SK-N-SH treated with all-trans-retinoic acid at 6 μM for 48 hours (cell line): ENCODE data around the gene AAGAB.

Source experiments
- ATAC-seq: fragments of 200-7000 bp; cut with Tn5 transposase; 3 replicates; pipeline ENCODE4 v1.9.1; 2020; ENCODE audit warnings: mild to moderate bottlenecking, moderate library complexity
- ARNTL ChIP-seq: fragments of 450-650 bp; formaldehyde crosslinking; IDR thresholded peaks from 2 replicates; pipeline ENCODE4 v1.5.0; 2020; ENCODE audit warnings: low read depth, mild to moderate bottlenecking, moderate library complexity, borderline replicate concordance
- BACH2 ChIP-seq: fragments of 250-450 bp; sonication (Bioruptor Pico); IDR thresholded peaks from 2 replicates; pipeline ENCODE4 v1.9.0; 2021; ENCODE audit warnings: mild to moderate bottlenecking, borderline replicate concordance
- CREB5 ChIP-seq: fragments of 250-450 bp; sonication (Bioruptor Pico); IDR thresholded peaks from 2 replicates; pipeline ENCODE4 v1.5.1; 2020; ENCODE audit warnings: low read depth, mild to moderate bottlenecking, moderate library complexity
- CSDC2 ChIP-seq: fragments of 250-450 bp; sonication (Bioruptor Pico); IDR thresholded peaks from 2 replicates; pipeline ENCODE4 v1.5.0; 2020; ENCODE audit warnings: mild to moderate bottlenecking, moderate library complexity
- ESRRG ChIP-seq: fragments of 250-450 bp; sonication (Bioruptor Pico); IDR thresholded peaks from 2 replicates; pipeline ENCODE4 v1.6.1; 2021; ENCODE audit warnings: mild to moderate bottlenecking
- GLIS3 ChIP-seq: fragments of 250-450 bp; sonication (Bioruptor Pico); IDR thresholded peaks from 2 replicates; pipeline ENCODE4 v1.5.0; 2020; ENCODE audit warnings: mild to moderate bottlenecking, moderate library complexity
- ISL1 ChIP-seq: fragments of 250-450 bp; sonication (Bioruptor Pico); IDR thresholded peaks from 2 replicates; pipeline ENCODE4 v2.1.2; 2022; ENCODE audit warnings: mild to moderate bottlenecking, moderate library complexity
- PPARA ChIP-seq: fragments of 250-450 bp; sonication (Bioruptor Pico); IDR thresholded peaks from 2 replicates; pipeline ENCODE4 v1.5.0; 2020; ENCODE audit warnings: mild to moderate bottlenecking, borderline replicate concordance
- RARB ChIP-seq: fragments of 250-450 bp; sonication (Bioruptor Pico); IDR thresholded peaks from 2 replicates; pipeline ENCODE4 v1.8.0; 2021; ENCODE audit warnings: mild to moderate bottlenecking, moderate library complexity
- SNAI2 ChIP-seq: fragments of 250-450 bp; sonication (Bioruptor Pico); IDR thresholded peaks from 2 replicates; pipeline ENCODE4 v1.5.0; 2020; ENCODE audit warnings: mild to moderate bottlenecking, moderate library complexity
- TCF4 ChIP-seq: fragments of 250-450 bp; sonication (Bioruptor Pico); IDR thresholded peaks from 2 replicates; pipeline ENCODE4 v1.8.0; 2021; ENCODE audit warnings: mild to moderate bottlenecking, moderate library complexity, borderline replicate concordance
- TOX ChIP-seq: fragments of 250-450 bp; sonication (Bioruptor Pico); IDR thresholded peaks from 2 replicates; pipeline ENCODE4 v1.8.0; 2021; ENCODE audit warnings: mild to moderate bottlenecking, moderate library complexity, borderline replicate concordance
- TSHZ2 ChIP-seq: fragments of 250-450 bp; sonication (Bioruptor Pico); IDR thresholded peaks from 2 replicates; pipeline ENCODE4 v1.5.0; 2020; ENCODE audit warnings: mild to moderate bottlenecking, moderate library complexity
- ZC3H10 ChIP-seq: fragments of 250-450 bp; sonication (Bioruptor Pico); IDR thresholded peaks from 2 replicates; pipeline ENCODE4 v1.5.1; 2021; ENCODE audit warnings: mild to moderate bottlenecking, moderate library complexity
- ZFP30 ChIP-seq: fragments of 450-650 bp; formaldehyde crosslinking; IDR thresholded peaks from 2 replicates; pipeline ENCODE4 v1.5.0; 2022; ENCODE audit warnings: mild to moderate bottlenecking, moderate library complexity
- ZNF565 ChIP-seq: fragments of 450-650 bp; formaldehyde crosslinking; conservative IDR thresholded peaks from 2 replicates; pipeline ENCODE4 v1.5.0; 2020; ENCODE audit warnings: low read depth, mild to moderate bottlenecking, moderate library complexity
- ZNF70 ChIP-seq: fragments of 450-650 bp; formaldehyde crosslinking; IDR thresholded peaks from 2 replicates; pipeline ENCODE4 v1.5.0; 2020; ENCODE audit warnings: mild to moderate bottlenecking, moderate library complexity
- ZNF8 ChIP-seq: fragments of 450-650 bp; formaldehyde crosslinking; IDR thresholded peaks from 2 replicates; pipeline ENCODE4 v1.5.0; 2020; ENCODE audit warnings: mild to moderate bottlenecking, moderate library complexity
- TF ChIP-seq, protein P1 (sequence below): fragments of 250-450 bp; sonication (Bioruptor Pico); IDR thresholded peaks from 2 replicates; pipeline ENCODE4 v1.8.0; 2020; ENCODE audit warnings: mild to moderate bottlenecking, moderate library complexity, borderline replicate concordance
- TF ChIP-seq, protein P2 (sequence below): fragments of 250-450 bp; sonication (Bioruptor Pico); IDR thresholded peaks from 2 replicates; pipeline ENCODE4 v1.8.0; 2021; ENCODE audit warnings: low read depth, mild to moderate bottlenecking, moderate library complexity, borderline replicate concordance

The AAGAB gene

GRCh38 chr15:67210555-67211168 lies 43.8 kb downstream of the AAGAB start:
- ATAC-seq: no peak
- no peak for TF ChIP-seq SNAI2
- no peak for TF ChIP-seq ZNF70
- TF ChIP-seq ZNF8 (CRISPR knock-in tag): no peak
- no peak for TF ChIP-seq CSDC2 (CRISPR knock-in tag)
- no peak for TF ChIP-seq CREB5 (CRISPR knock-in tag)
- TF ChIP-seq TSHZ2 (CRISPR knock-in tag): no peak
- TF ChIP-seq, protein P1, sequence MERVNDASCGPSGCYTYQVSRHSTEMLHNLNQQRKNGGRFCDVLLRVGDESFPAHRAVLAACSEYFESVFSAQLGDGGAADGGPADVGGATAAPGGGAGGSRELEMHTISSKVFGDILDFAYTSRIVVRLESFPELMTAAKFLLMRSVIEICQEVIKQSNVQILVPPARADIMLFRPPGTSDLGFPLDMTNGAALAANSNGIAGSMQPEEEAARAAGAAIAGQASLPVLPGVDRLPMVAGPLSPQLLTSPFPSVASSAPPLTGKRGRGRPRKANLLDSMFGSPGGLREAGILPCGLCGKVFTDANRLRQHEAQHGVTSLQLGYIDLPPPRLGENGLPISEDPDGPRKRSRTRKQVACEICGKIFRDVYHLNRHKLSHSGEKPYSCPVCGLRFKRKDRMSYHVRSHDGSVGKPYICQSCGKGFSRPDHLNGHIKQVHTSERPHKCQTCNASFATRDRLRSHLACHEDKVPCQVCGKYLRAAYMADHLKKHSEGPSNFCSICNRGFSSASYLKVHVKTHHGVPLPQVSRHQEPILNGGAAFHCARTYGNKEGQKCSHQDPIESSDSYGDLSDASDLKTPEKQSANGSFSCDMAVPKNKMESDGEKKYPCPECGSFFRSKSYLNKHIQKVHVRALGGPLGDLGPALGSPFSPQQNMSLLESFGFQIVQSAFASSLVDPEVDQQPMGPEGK (CRISPR knock-in tag): no peak
- TF ChIP-seq, protein P2, sequence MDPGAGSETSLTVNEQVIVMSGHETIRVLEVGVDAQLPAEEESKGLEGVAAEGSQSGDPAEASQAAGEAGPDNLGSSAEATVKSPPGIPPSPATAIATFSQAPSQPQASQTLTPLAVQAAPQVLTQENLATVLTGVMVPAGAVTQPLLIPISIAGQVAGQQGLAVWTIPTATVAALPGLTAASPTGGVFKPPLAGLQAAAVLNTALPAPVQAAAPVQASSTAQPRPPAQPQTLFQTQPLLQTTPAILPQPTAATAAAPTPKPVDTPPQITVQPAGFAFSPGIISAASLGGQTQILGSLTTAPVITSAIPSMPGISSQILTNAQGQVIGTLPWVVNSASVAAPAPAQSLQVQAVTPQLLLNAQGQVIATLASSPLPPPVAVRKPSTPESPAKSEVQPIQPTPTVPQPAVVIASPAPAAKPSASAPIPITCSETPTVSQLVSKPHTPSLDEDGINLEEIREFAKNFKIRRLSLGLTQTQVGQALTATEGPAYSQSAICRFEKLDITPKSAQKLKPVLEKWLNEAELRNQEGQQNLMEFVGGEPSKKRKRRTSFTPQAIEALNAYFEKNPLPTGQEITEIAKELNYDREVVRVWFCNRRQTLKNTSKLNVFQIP (CRISPR knock-in tag): no peak
- no peak for TF ChIP-seq PPARA
- TF ChIP-seq ARNTL: no peak
- no peak for TF ChIP-seq TCF4 (CRISPR knock-in tag)
- no peak for TF ChIP-seq ISL1 (CRISPR knock-in tag)
- TF ChIP-seq GLIS3 (CRISPR knock-in tag): no peak
- TF ChIP-seq TOX: no peak
- no peak for TF ChIP-seq RARB
- no peak for TF ChIP-seq ZFP30
- no peak for TF ChIP-seq ZNF565 (CRISPR knock-in tag)
- no peak for TF ChIP-seq BACH2
- TF ChIP-seq ESRRG: no peak
- no peak for TF ChIP-seq ZC3H10 (CRISPR knock-in tag)

DNA sequence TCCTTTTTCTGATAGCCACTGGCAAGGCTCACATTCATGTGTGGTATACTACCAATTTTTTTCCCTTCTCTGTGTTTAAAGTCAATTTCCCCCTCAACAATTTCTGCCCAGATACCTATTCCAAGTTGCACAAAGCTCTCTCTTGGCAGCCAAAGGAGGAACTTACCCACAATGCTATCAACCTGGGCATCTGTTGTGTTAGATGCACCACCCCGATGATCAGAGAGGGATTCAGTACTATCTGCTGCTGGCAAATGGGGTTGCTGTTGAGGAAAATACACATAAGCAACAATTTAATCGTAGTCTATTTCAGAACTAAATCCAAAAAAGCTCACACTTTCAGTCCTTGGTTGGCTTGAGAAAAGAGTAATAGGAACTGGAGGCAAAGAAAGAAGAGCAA lies 46.1 kb downstream of the AAGAB start:
- TF ChIP-seq, protein P1 (CRISPR knock-in tag): no peak
- TF ChIP-seq ARNTL: no peak
- TF ChIP-seq ZNF70: no peak
- no peak for TF ChIP-seq ZNF8 (CRISPR knock-in tag)
- TF ChIP-seq CSDC2 (CRISPR knock-in tag): no peak
- TF ChIP-seq, protein P2 (CRISPR knock-in tag): no peak
- no peak for TF ChIP-seq TSHZ2 (CRISPR knock-in tag)
- TF ChIP-seq RARB: no peak
- no peak for TF ChIP-seq ZC3H10 (CRISPR knock-in tag)
- no peak for TF ChIP-seq ZFP30
- no peak for TF ChIP-seq TOX
- no peak for TF ChIP-seq GLIS3 (CRISPR knock-in tag)
- TF ChIP-seq TCF4 (CRISPR knock-in tag): no peak
- TF ChIP-seq ISL1 (CRISPR knock-in tag): no peak
- no peak for ATAC-seq
